ENCODE data around the gene WSCD2.
A peak's percentile ranks its signal among the peaks of the same experiment; 100 is the strongest.

WSCD2 gene

GRCh38 chr12:108166505-108166904 lies 37.4 kb downstream of the WSCD2 start:
- no peak for ATAC-seq
- DNase-seq = no peak

GRCh38 chr12:108167974-108168373 lies 38.9 kb downstream of the WSCD2 start:
- ATAC-seq = no peak
- DNase-seq = no peak

- ATAC-seq (no peak), DNase-seq (no peak)
These were observed 40.6 kb downstream of the WSCD2 start for GRCh38 chr12:108169708-108170107.

GRCh38 chr12:108170164-108170563 lies 41.1 kb downstream of the WSCD2 start:
- no peak for ATAC-seq

GRCh38 chr12:108172033-108172432 lies 42.9 kb downstream of the WSCD2 start:
- no peak for DNase-seq

More at GRCh38 chr12:108170164-108170563, 41.1 kb downstream of the WSCD2 start:
- no peak for DNase-seq

GRCh38 chr12:108173160-108173559 lies 44.1 kb downstream of the WSCD2 start:
- no peak for ATAC-seq
- DNase-seq = no peak

More at GRCh38 chr12:108172033-108172432, 42.9 kb downstream of the WSCD2 start:
- ATAC-seq = no peak

GRCh38 chr12:108173892-108174291 lies 44.8 kb downstream of the WSCD2 start:
- no peak for DNase-seq
- no peak for ATAC-seq

- ATAC-seq = no peak
- no peak for DNase-seq
These were observed 45.6 kb downstream of the WSCD2 start for GRCh38 chr12:108174641-108175040.

GRCh38 chr12:108175310-108175709 lies 46.2 kb downstream of the WSCD2 start:
- no peak for ATAC-seq
- DNase-seq = no peak

- DNase-seq = no peak
- no peak for ATAC-seq
These were observed 47.2 kb downstream of the WSCD2 start for GRCh38 chr12:108176292-108176691.

GRCh38 chr12:108177131-108177530 lies 48.0 kb downstream of the WSCD2 start:
- no peak for ATAC-seq
- DNase-seq = no peak

GRCh38 chr12:108179305-108179704 lies 50.2 kb downstream of the WSCD2 start:
- DNase-seq (no peak), ATAC-seq (no peak)

- ATAC-seq = no peak
- DNase-seq = no peak
These were observed 51.4 kb downstream of the WSCD2 start for GRCh38 chr12:108180255-108181094.

GRCh38 chr12:108181095-108181454 lies 52.0 kb downstream of the WSCD2 start:
- no peak for DNase-seq
- ATAC-seq = no peak

- DNase-seq (no peak), ATAC-seq (no peak)
These were observed 53.0 kb downstream of the WSCD2 start for GRCh38 chr12:108182096-108182495.

GRCh38 chr12:108185002-108185401 lies 55.9 kb downstream of the WSCD2 start:
- no peak for ATAC-seq
- DNase-seq = no peak

GRCh38 chr12:108187831-108188230 lies 58.7 kb downstream of the WSCD2 start:
- ATAC-seq (no peak), DNase-seq (no peak)

GRCh38 chr12:108190529-108190928 lies 61.4 kb downstream of the WSCD2 start:
- DNase-seq = no peak
- ATAC-seq = no peak

GRCh38 chr12:108191086-108191485 lies 62.0 kb downstream of the WSCD2 start:
- no peak for ATAC-seq
- DNase-seq = no peak

GRCh38 chr12:108191938-108192337 lies 62.9 kb downstream of the WSCD2 start:
- no peak for DNase-seq
- no peak for ATAC-seq

- ATAC-seq = no peak
- DNase-seq = no peak
These were observed 64.4 kb downstream of the WSCD2 start for GRCh38 chr12:108193493-108193892.

- peak; percentile 27 for DNase-seq
These were observed 64.8 kb downstream of the WSCD2 start for GRCh38 chr12:108193917-108194316.

GRCh38 chr12:108194585-108194984 lies 65.5 kb downstream of the WSCD2 start:
- ATAC-seq (no peak), DNase-seq (no peak)

More at GRCh38 chr12:108193917-108194316, 64.8 kb downstream of the WSCD2 start:
- no peak for ATAC-seq

GRCh38 chr12:108196319-108196718 lies 67.2 kb downstream of the WSCD2 start:
- no peak for ATAC-seq
- no peak for DNase-seq
